ENCODE results near the gene IKZF4. TPM values are rescaled to one million over a fixed set of nuclear protein-coding genes. Genes with fewer than 3 reads are reported as not detected.

IKZF4 gene
- total and polyA plus RNA-seq, 2 of the 8 experiments (the other 6 are each of a cell fraction or from before 2014, with no cell fraction given), result 8.0 to 13.3 TPM

DNA sequence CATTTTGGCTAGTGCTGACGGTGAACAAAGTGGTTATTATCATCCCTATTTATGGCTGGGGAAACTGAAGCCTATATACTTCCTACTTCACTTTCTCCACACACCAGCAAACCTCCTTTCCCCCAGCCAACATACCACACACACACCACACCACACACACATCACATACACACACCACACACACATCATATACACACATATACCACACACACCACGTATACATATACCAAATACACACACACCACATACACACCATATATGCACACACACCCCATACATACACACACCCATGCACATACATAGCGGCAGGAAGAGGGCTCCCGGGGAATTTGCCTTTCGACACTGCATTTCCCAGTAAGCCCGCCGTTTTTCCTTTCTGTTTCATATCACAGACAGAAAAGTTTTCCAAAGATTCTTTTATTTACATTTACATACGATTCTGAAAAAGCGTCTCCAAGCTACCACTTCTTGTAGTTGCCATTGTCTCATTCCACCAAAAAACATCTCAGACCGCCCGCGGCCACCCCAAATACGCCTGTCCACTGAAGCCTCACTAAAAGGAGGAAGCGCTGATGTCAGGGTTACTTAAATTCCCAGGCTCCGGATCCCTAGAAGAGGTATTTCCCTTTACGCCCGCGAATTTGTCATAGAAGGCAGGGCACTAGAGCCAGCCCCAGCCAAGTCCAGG, 47.8 kb upstream of the IKZF4 start:
- no peaks in the 10 kb centered on the region for H3K27me3 ChIP-seq (replicated peaks in 1 of 4; ENCODE audit: control insufficient read depth in 3 of 4, extremely low read depth in 1 of 4, insufficient read depth in 3 of 4, low read length in 3 of 4)
- TF ChIP-seq CBX5 (IDR thresholded peaks at IDR 0.05; ENCODE audit: low read depth, low read length) (no peak), TAF1 (IDR thresholded peaks at IDR 0.05; ENCODE audit: low read depth, low read length) (0 out of 2 replicates have a peak, but pooled peaks have one; percentile 49), SP4 (IDR thresholded peaks at IDR 0.05; ENCODE audit: low read length) (no peak)
- no peak overlapping the region for H3K27ac ChIP-seq (ENCODE audit: low read depth, low read length)
- 25 to 100% methylated on average over 1 to 18 of the region's 18 CpGs for WGBS, 2 experiments (ENCODE audit: extremely low coverage in 1 of 2, insufficient coverage in 1 of 2, insufficient read length in 1 of 2, insufficient replicate concordance in 2 of 2, low coverage in 1 of 2, low lambda C conversion rate in 2 of 2, missing lambda C conversion rate in 1 of 2)
- no peak overlapping the region for H2BK120ac ChIP-seq (replicated peaks; ENCODE audit: low read depth, low read length)
- peaks cover 6% of the 10 kb centered on the region for H3K23me2 ChIP-seq (ENCODE audit: low read depth, low read length)
- peak overlapping the region; percentile 90 to 96 for H3K4me2 ChIP-seq (ENCODE audit: insufficient read depth in 1 of 2, low read depth in 2 of 2, low read length in 2 of 2)
- POLR2A ChIA-PET (ENCODE audit: partially characterized antibody), result interaction anchor here (0.7 to 2.7 kb wide), 22 partner anchors 8 to 261 kb away, joined by 3 to 16 read pairs (median 6); partner anchors contain the start of genes DNAJC14, ERBB3, IKZF4 and MYL6
- no peak overlapping the region for H3K23ac ChIP-seq (ENCODE audit: insufficient read length)
- H2BK15ac ChIP-seq (ENCODE audit: low read length), result peak overlapping the region; percentile 74; the same call in 1 of the 2 replicates
- peaks cover 0 to 35% of the 10 kb centered on the region in 2 experiments; a peak in 3 of 4 replicates for H3K79me2 ChIP-seq (ENCODE audit: control insufficient read depth in 1 of 2, insufficient read depth in 2 of 2, low read length in 2 of 2)
- DNase-seq (ENCODE audit: low read depth in 1 of 2, low spot score in 2 of 2), result no peak
- peak overlapping the region; percentile 79; the same call in 1 of the 2 replicates for H2AK5ac ChIP-seq (ENCODE audit: low read depth, low read length)
- H2BK5ac ChIP-seq (ENCODE audit: low read depth, low read length), result no peak overlapping the region
- no peak overlapping the region for H4K5ac ChIP-seq (ENCODE audit: insufficient read length, low read depth, low read length)
- H3K4ac ChIP-seq (replicated peaks; ENCODE audit: insufficient read length, low read depth, low read length), result peak overlapping the region; percentile 97
- peak overlapping the region in 3 of 4 experiments; percentile 49 to 65 (median 58); a peak in 5 of 7 replicates for H3K9ac ChIP-seq (replicated peaks in 1 of 4; ENCODE audit: extremely low read depth in 1 of 4, low read depth in 3 of 4, low read length in 3 of 4)
- H3K4me1 ChIP-seq (replicated peaks in 1 of 4; ENCODE audit: control insufficient read depth in 3 of 4, insufficient read depth in 4 of 4, low read length in 3 of 4), result peaks cover 0 to 6% (median 1%) of the 10 kb centered on the region in 4 experiments; a peak in 4 of 7 replicates
- no peak overlapping the region for H3K14ac ChIP-seq (ENCODE audit: insufficient read length)
- no peak overlapping the region; the same call in 1 of the 2 replicates for H4K8ac ChIP-seq (ENCODE audit: extremely low read depth, insufficient read depth, low read length)
- peaks cover 2% of the 10 kb centered on the region; the same call in 1 of the 2 replicates for H3K79me1 ChIP-seq (ENCODE audit: low read depth, low read length)
- FAIRE-seq, result no peak
- peak overlapping the region; percentile 79 for H3K56ac ChIP-seq (replicated peaks; ENCODE audit: insufficient read length, low read depth, low read length)
- peak overlapping the region; percentile 88 for H4K91ac ChIP-seq (replicated peaks; ENCODE audit: insufficient read length, low read length)
- no peak overlapping the region for H2BK20ac ChIP-seq (ENCODE audit: low read length)
- H3K18ac ChIP-seq (ENCODE audit: extremely low read depth, low read length), result no peak overlapping the region
- peaks cover 0 to 3% of the 10 kb centered on the region in 2 experiments for H4K20me1 ChIP-seq (replicated peaks in 1 of 2; ENCODE audit: control insufficient read depth in 1 of 2, insufficient read depth in 2 of 2, low read length in 2 of 2)
- H3K9me3 ChIP-seq (ENCODE audit: insufficient read depth in 2 of 2, low read depth in 1 of 2, low read length in 1 of 2), result no peaks in the 10 kb centered on the region
- H3K36me3 ChIP-seq (ENCODE audit: control insufficient read depth in 2 of 4, insufficient read depth in 4 of 4, low read length in 3 of 4), result peaks cover 2 to 28% (median 14%) of the 10 kb centered on the region in 4 experiments; a peak in 5 of 8 replicates
- no peak overlapping the region for H2AFZ ChIP-seq (ENCODE audit: low read length)
- CTCF ChIA-PET (ENCODE audit: partially characterized antibody), result interaction anchor here (1.7 to 2.6 kb wide), 4 partner anchors 11 to 33 kb away, joined by 6 to 14 read pairs (median 7); no protein-coding TSS in a partner anchor
- peak overlapping the region; percentile 63 for H2BK12ac ChIP-seq (ENCODE audit: low read depth, low read length)
- peak overlapping the region; percentile 39 to 61 (median 46); a peak in 7 of 8 replicates for H3K4me3 ChIP-seq (ENCODE audit: extremely low read depth in 1 of 4, insufficient read depth in 2 of 4, low read depth in 3 of 4, low read length in 4 of 4)

Data from H1 (cell line).